Gastroesophageal sphincter (tissue), 3 donors: ENCODE measurements around the gene PLA1A.

ENCODE experiments used
- POLR2A ChIP-seq, 2 donors: fragments of 450-650 bp; IDR thresholded peaks; one replicate each; pipeline ENCODE4 v1.6.1; 2017; ENCODE audit warnings: antibody characterized with exemption in 2 of 2, mild to moderate bottlenecking in 2 of 2, moderate library complexity in 1 of 2
- POLR2AphosphoS5 ChIP-seq: sonication (generic); formaldehyde crosslinking; IDR thresholded peaks from one replicate; pipeline ENCODE4 v1.6.1; 2017; ENCODE audit warnings: antibody characterized with exemption
- TF ChIP-seq, protein P1 (sequence below), 4 experiments: fragments of 200-600 bp in 2 of 4; fragments of 450-650 bp in 2 of 4; sonication (generic) in 1 of 4; IDR thresholded peaks; one replicate each; pipeline ENCODE4 v1.5.1; 2017 to 2019; ENCODE audit warnings: antibody characterized with exemption in 4 of 4, mild to moderate bottlenecking in 2 of 4, moderate library complexity in 2 of 4

DNA sequence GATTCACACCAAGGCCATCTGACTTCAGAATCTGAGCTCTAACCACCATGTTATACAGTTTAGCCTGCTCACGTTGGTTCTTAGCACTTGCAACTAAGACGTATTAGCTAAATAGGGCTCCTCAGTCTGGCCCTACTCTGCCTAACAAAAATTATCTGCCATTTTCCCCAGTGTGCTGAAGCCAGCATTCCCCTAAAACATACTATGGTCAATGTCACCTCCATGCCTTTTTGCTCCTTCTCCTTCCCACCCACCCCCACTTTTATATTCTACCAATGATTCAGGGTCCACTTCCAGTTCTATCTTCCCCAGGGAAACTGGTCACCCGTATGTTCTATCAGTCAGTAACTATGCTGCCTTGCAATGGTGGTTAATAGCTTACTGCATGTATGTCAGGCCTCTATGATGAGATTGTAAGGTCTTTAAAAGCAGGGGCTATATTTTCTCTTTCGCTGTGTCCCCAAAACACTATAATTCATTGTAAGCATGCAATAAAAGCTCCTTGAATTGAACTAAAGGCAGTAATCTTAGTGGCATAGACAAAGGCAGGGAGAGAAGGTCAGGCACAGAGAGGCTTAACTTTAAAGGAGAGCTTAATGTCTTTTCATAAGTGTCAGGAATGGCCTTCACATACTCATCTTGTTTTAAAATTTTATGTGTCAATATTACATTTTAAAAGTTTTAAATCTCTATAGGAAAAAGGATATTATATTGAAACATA lies 39.4 kb downstream of the PLA1A start:
- TF ChIP-seq, protein P1, sequence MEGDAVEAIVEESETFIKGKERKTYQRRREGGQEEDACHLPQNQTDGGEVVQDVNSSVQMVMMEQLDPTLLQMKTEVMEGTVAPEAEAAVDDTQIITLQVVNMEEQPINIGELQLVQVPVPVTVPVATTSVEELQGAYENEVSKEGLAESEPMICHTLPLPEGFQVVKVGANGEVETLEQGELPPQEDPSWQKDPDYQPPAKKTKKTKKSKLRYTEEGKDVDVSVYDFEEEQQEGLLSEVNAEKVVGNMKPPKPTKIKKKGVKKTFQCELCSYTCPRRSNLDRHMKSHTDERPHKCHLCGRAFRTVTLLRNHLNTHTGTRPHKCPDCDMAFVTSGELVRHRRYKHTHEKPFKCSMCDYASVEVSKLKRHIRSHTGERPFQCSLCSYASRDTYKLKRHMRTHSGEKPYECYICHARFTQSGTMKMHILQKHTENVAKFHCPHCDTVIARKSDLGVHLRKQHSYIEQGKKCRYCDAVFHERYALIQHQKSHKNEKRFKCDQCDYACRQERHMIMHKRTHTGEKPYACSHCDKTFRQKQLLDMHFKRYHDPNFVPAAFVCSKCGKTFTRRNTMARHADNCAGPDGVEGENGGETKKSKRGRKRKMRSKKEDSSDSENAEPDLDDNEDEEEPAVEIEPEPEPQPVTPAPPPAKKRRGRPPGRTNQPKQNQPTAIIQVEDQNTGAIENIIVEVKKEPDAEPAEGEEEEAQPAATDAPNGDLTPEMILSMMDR (IDR thresholded peaks at IDR 0.05), result no peak
- no peak for TF ChIP-seq POLR2A (IDR thresholded peaks at IDR 0.05)
- no peak for TF ChIP-seq POLR2AphosphoS5
